Fibroblast of the conjunctiva (primary cell): Measurements from ENCODE around the gene PTCHD1.

ENCODE experiments used
- DNase-seq: peaks from one replicate; pipeline ENCODE4 v3.0.0-alpha.2; 2010; ENCODE audit warnings: low read depth

The PTCHD1 gene

DNA sequence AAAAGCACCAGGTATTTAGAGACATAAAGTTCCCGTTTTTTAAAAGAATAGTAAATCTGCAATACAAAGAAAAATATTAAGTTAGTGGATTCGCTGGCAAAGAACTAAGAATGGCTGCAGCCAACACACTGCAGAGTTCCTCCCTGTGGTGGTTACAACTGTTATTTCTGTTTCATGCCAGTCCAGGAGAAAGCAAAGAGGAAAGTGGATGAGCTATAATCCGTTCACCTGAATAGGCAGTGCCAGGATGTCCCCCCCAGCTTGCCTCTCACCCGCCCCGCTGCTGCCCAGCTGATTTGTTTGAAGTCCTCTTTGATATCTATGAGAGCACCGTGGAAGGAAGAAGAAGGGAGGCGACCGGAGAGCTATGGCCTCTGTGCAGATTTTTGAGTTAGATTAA lies 63.9 kb downstream of the PTCHD1 start:
- DNase-seq = no peak

DNA sequence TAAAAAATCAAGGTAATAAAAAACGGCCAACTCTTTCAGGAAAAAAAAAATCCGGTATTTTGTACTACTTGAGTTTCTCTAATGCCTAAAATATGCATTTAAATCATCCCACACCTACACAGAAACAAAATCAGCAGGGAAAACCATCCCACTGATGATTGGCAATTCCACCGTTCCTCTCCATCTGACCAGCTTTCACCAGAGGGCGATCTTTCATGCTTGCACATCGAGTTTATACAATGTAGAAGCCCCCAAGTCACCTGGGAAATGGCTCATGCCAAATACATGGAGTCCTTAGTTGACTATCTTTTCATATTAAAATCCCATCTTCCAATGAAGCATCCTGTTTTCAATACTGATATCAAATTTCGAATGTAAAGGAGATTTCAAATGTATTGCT lies 69.2 kb downstream of the PTCHD1 start:
- no peak for DNase-seq

- DNase-seq = no peak
Measured at GRCh38 chrX:23422912-23423311, 88.3 kb downstream of the PTCHD1 start.

- DNase-seq = peak; percentile 70
Measured at GRCh38 chrX:23434356-23434884, 99.8 kb downstream of the PTCHD1 start.

- DNase-seq = no peak
Measured at GRCh38 chrX:23435108-23435507, 100.5 kb downstream of the PTCHD1 start.

DNA sequence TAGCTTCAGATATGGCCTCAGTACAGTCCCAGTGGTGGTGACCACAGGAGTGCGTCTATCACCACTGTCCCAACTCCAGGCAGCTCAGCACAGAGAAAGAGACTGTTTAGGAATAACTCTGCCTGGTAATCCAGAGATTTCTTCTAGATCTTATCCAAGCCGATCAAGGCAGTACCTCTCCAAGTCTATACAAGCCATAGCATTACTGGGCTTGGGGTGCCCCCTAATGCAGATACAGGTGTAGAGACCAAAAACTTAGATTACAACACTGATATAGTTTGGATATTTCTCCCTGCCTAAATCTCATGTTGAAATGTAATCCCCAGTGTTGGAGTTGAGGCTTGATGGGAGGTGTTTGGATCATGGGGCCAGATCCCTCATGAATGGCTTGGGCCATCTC lies 100.9 kb downstream of the PTCHD1 start:
- no peak for DNase-seq

DNA sequence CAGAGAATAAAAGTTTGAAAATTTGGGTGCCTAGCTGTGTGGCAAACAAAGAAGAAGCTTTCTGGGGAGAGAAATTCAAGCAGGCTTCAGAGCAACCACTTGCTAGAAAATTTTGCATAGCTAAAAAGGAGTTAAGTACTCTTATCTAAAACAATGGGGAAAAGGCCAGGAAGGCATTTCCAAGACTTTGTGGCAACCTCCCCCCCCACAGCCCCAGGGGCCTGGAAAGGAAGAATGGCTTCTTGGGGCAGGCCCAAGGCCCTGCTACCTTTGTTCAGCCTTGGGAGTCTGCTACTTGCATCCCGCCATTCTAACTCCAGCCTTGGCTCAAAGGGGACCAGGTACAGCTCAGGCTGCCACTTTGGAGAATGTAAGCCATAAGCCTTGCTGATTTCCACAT lies 102.2 kb downstream of the PTCHD1 start:
- DNase-seq = no peak

GRCh38 chrX:23451266-23451665 lies 116.6 kb downstream of the PTCHD1 start:
- no peak for DNase-seq
